Adrenal gland (tissue), 12 donors: ENCODE data around the gene ARMC6. TPM values are rescaled to one million over a fixed set of nuclear protein-coding genes. Genes with fewer than 3 reads are reported as not detected.

Experiments
- DNase-seq, 7 donors: peaks; one replicate each; pipeline ENCODE4 v3.0.0-alpha.2; 2019 to 2020
- H3K27ac ChIP-seq, 5 donors: fragments of 200-600 bp; sonication (generic) in 4 of 5; 1 replicate in 3 of 5; 2 replicates in 2 of 5; pipeline versions ENCODE4 v1.5.1 to v1.8.0; 2016 to 2020; ENCODE audit warnings: mild to moderate bottlenecking in 1 of 5
- H3K27me3 ChIP-seq: fragments of 200-600 bp; 2 replicates; pipeline ENCODE4 v1.8.0; 2021
- H3K36me3 ChIP-seq, 2 donors: fragments of 200-600 bp; replicated peaks in 1 of 2; 1 replicate in 1 of 2; 2 replicates in 1 of 2; pipeline versions ENCODE4 v1.5.1 to v1.8.0; 2018 to 2022
- H3K4me1 ChIP-seq, 2 donors: fragments of 200-600 bp; replicated peaks in 1 of 2; 1 replicate in 1 of 2; 2 replicates in 1 of 2; pipeline versions ENCODE4 v1.5.1 to v1.8.0; 2018 to 2021
- H3K4me3 ChIP-seq, 4 donors: fragments of 200-600 bp; sonication (generic) in 3 of 4; one replicate each; pipeline ENCODE4 v1.5.1; 2016 to 2018
- H3K9me3 ChIP-seq, 3 donors: fragments of 200-600 bp; sonication (generic) in 1 of 3; replicated peaks in 1 of 3; 1 replicate in 2 of 3; 2 replicates in 1 of 3; pipeline versions ENCODE4 v1.5.1 to v1.8.0; 2016 to 2021
- CTCF ChIP-seq, 6 experiments: fragments of 450-650 bp in 4 of 6; fragments of 200-600 bp in 2 of 6; sonication (generic) in 1 of 6; IDR thresholded peaks; 1 replicate in 5 of 6; 2 replicates in 1 of 6; pipeline versions ENCODE4 v1.5.1 to v1.8.0; 2016 to 2021; ENCODE audit warnings: antibody characterized with exemption in 6 of 6, mild to moderate bottlenecking in 2 of 6, moderate library complexity in 1 of 6
- POLR2A ChIP-seq, 2 donors: fragments of 450-650 bp; IDR thresholded peaks; one replicate each; pipeline ENCODE4 v1.6.1; 2017; ENCODE audit warnings: antibody characterized with exemption in 2 of 2, mild to moderate bottlenecking in 2 of 2, moderate library complexity in 1 of 2
- whole genome bisulfite sequencing, 4 donors: extraction: QIAGEN DNeasy Blood & Tissue Kit in 2 of 4; methylation state at CpG; one replicate each; pipeline versions ENCODE4 v1.1.5 to v1.1.7; 2013 to 2017; 5-methylcytosine and 5-hydroxymethylcytosine counted together
- intact Hi-C, 2 donors: fragments of 100-400 bp; cut with DNase I; formaldehyde crosslinking; loops; one replicate each; pipeline versions ENCODE4 v1.14.1 to v1.15.0; 2022 to 2023
- polyA plus RNA-seq, 3 donors: library from polyadenylated mRNA; stranded (reverse); fragments of 200-250 nt in 2 of 3; fragments of 350-450 nt in 1 of 3; fragmentation: Illumina TruSeq in 1 of 3; extraction: RNeasy Lipid Tissue Mini Kit (QIAGEN cat#74804) in 1 of 3; gene quantifications; one replicate each; pipeline ENCODE4 v1.2.3, GENCODE V29; 2013 to 2014
- total RNA-seq, 9 donors: library from RNA; depleted of rRNA in 4 of 9; stranded (reverse); fragments of >200 nt in 4 of 9; fragments of 120-200 nt in 1 of 9; fragmentation: NEBNext Ultra II Directional in 1 of 9; extraction: Animal tissue kit (Norgen Biotek cat#: 25700) in 1 of 9; gene quantifications; one replicate each; pipeline versions ENCODE4 v1.1.0 to v1.2.4, GENCODE V29; 2013 to 2023
- donor health status: healthy with polysubstance abuse.
- donor health status: Bipolar disorder and iron deficiency.
- donor health status: DM: yes; HTN: yes; CAD: no.
- donor health status: DM: no; HTN: no; CAD: no.
- donor health status: DM: no; HTN: no; CAD: no.
- donor health status: DM: yes; HTN: yes; CAD: no.

ARMC6 gene
- total and polyA plus RNA-seq, 12 donors, result 16.7 to 39.3 (median 27.2) TPM

DNA sequence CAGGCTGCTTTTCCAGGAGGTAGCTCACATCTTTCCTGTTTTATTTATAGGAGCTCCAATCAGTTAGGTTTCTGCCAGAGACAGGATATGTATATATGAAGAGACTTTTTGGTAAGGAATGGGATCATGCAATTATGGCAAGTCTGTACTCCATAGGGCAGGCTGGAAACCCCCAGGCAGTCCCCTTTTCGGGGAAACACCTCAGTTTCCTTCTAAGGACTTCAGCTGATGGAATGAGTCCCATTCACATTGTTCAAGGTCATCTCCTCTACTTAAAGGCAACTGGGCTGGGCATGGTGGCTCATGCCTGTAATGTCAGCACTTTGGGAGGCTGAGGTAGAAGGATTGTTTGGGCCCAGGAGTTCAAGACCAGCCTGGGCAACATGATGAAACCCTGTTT, 19.5 kb downstream of the ARMC6 start:
- intact Hi-C loops, result loop anchor here (5.0 to 10.0 kb wide), 3 partner anchors 59 to 92 kb away; no protein-coding TSS in a partner anchor

DNA sequence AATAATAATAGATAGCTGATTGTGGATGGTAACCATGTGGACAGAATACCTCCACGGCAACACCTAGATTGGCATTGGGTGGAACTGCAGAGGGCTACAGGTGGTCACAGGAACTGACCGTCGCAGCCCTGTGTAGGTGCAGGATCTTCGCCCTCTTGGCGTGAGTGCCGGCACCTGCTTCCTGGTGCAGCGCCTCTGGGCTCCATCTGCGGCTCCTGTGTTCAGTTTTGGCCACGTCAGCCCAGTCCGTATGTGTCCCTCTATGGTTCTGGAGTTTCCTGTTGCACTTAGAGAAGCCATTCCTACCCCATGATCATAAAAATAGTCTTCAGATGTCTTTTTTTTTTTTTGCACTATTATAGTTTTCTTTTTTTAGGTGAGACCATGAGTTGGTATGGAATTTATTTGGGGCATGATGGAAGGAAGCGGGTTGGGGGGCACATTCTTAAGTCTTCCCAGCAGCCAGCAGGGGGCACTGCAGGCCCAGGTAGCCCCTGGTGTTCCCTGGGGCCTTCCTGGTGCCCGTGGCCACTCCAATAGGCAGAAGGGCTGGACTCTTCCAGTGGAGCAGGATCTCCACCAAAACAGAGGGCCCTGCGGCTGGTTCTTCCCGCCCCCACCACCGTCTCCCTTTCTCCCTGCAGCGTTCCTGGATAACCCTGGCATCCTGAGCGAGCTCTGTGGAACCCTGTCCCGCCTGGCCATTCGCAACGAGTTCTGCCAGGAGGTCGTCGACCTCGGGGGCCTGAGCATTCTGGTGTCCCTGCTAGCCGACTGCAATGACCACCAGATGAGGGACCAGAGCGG, 20.3 kb downstream of the ARMC6 start:
- Histone ChIP-seq H3K27me3 (no peaks in the 10 kb centered on the region), H3K27ac (no peak overlapping the region), H3K9me3 (no peaks in the 10 kb centered on the region), H3K4me3 (no peak overlapping the region), H3K36me3 (peaks cover 0 to 47% of the 10 kb centered on the region in 2 donors), H3K4me1 (no peaks in the 10 kb centered on the region)
- peak; percentile 58 to 84 (median 73) for TF ChIP-seq CTCF (IDR thresholded peaks at IDR 0.05)
- TF ChIP-seq POLR2A (IDR thresholded peaks at IDR 0.05), result no peak
- intact Hi-C loops, result loop anchor here (5.0 to 10.0 kb wide), 3 partner anchors 59 to 91 kb away; no protein-coding TSS in a partner anchor
- peak; percentile 53 to 81 (median 71) for DNase-seq
- WGBS, 4 donors, result 84 to 92% (median 90%) methylated on average over 17 to 25 of the region's 25 CpGs

More for the DNA sequence above, 19.5 kb downstream of the ARMC6 start:
- TF ChIP-seq POLR2A (IDR thresholded peaks at IDR 0.05) (no peak), CTCF (IDR thresholded peaks at IDR 0.05) (no peak)
- no peaks in the 10 kb centered on the region for H3K27me3 ChIP-seq
- H3K4me1 ChIP-seq, result no peaks in the 10 kb centered on the region
- no peaks in the 10 kb centered on the region for H3K9me3 ChIP-seq
- peaks cover 0 to 47% of the 10 kb centered on the region in 2 donors for H3K36me3 ChIP-seq
- no peak for DNase-seq
- 75 to 92% (median 77%) methylated on average over 1 of the region's 1 CpG for WGBS, 4 donors
- no peak overlapping the region for H3K4me3 ChIP-seq
- H3K27ac ChIP-seq, result no peak overlapping the region

GRCh38 chr19:19054315-19054938, 21.0 kb downstream of the ARMC6 start:
- Histone ChIP-seq H3K4me3 (no peak overlapping the region), H3K4me1 (peaks cover 5% of the 10 kb centered on the region in 2 donors), H3K36me3 (peaks cover 0 to 47% of the 10 kb centered on the region in 2 donors), H3K27ac (no peak overlapping the region), H3K9me3 (no peaks in the 10 kb centered on the region), H3K27me3 (no peaks in the 10 kb centered on the region)
- 87 to 93% (median 92%) methylated on average over 12 to 15 of the region's 15 CpGs for WGBS, 4 donors
- TF ChIP-seq CTCF (IDR thresholded peaks at IDR 0.05), result no peak
- no peak for TF ChIP-seq POLR2A (IDR thresholded peaks at IDR 0.05)
- DNase-seq, result no peak
- intact Hi-C loops, result loop anchor here (5.0 to 10.0 kb wide), 3 partner anchors 58 to 90 kb away; no protein-coding TSS in a partner anchor

DNA sequence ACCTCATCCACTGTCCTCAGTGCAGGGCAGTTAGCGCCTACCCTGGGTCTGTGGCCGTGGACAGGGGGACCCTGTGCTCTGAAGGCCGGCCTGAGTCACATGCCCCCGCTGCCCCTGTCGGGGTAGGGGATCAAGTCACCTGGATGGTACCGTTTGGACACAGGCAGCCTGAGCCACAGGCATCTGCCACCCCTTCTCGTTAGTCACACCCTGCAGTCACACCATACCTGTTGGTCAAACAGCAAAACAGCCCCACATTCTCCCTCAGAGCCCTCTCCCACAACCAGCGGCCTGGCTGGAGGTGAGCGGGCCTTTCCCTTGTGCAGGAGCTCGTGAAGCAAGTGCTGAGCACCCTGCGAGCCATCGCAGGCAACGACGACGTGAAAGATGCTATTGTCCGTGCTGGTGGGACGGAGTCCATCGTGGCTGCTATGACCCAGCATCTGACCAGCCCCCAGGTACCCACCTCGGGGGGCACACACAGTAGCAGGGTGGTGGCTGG, 21.6 kb downstream of the ARMC6 start:
- Histone ChIP-seq H3K27ac (no peak overlapping the region), H3K4me1 (peaks cover 8 to 9% of the 10 kb centered on the region in 2 donors), H3K4me3 (no peak overlapping the region), H3K9me3 (no peaks in the 10 kb centered on the region), H3K27me3 (no peaks in the 10 kb centered on the region), H3K36me3 (peaks cover 0 to 47% of the 10 kb centered on the region in 2 donors)
- intact Hi-C loops, result loop anchor here (5.0 to 10.0 kb wide), 4 partner anchors 57 to 90 kb away; partner anchors contain the start of gene TMEM161A (in 1 of the 2)
- TF ChIP-seq CTCF (IDR thresholded peaks at IDR 0.05), result no peak
- TF ChIP-seq POLR2A (IDR thresholded peaks at IDR 0.05), result no peak
- no peak for DNase-seq
- WGBS, 4 donors, result 94 to 100% (median 96%) methylated on average over 1 to 19 of the region's 19 CpGs
